ENCODE results near the gene LRRTM4. TPM values are rescaled to one million over a fixed set of nuclear protein-coding genes. Genes with fewer than 3 reads are reported as not detected.

Gene LRRTM4
- total RNA-seq, 4 donors from 2014 or later, result 0.27 to 0.32 TPM; not detected in 2

GRCh38 chr2:76984359-76984758 is 537.8 kb downstream of the LRRTM4 start:
- intact Hi-C loops (cut with DNase I; ENCODE audit: low total_unique reads) (no loop called here), in situ Hi-C loops (cut with MboI; ENCODE audit: low pct_ligation_motif_present in 1 of 4, low pct_unique_long_range_greater_than_20kb in 1 of 4, low sequenced_read_pairs in 3 of 4) (no loop called here)
- 83% methylated on average over 2 of the region's 2 CpGs; no CpG with 5 or more reads in 1 of the 2 donors for WGBS, 2 donors (ENCODE audit: low coverage in 1 of 2)
- H3K4me3 ChIP-seq, result no peak overlapping the region
- H3K27ac ChIP-seq, result no peak overlapping the region
- no peak for DNase-seq
- H3K9me3 ChIP-seq, result no peaks in the 10 kb centered on the region
- no peaks in the 10 kb centered on the region for H3K4me1 ChIP-seq
- TF ChIP-seq EP300 (IDR thresholded peaks at IDR 0.05; ENCODE audit: low read depth), result no peak
- no peak for TF ChIP-seq POLR2A (IDR thresholded peaks at IDR 0.05)
- no peak for TF ChIP-seq CTCF (IDR thresholded peaks at IDR 0.05)
- no peak for TF ChIP-seq POLR2AphosphoS5 (IDR thresholded peaks at IDR 0.05)
- H3K27me3 ChIP-seq, result no peaks in the 10 kb centered on the region
- no peaks in the 10 kb centered on the region for H3K36me3 ChIP-seq

DNA sequence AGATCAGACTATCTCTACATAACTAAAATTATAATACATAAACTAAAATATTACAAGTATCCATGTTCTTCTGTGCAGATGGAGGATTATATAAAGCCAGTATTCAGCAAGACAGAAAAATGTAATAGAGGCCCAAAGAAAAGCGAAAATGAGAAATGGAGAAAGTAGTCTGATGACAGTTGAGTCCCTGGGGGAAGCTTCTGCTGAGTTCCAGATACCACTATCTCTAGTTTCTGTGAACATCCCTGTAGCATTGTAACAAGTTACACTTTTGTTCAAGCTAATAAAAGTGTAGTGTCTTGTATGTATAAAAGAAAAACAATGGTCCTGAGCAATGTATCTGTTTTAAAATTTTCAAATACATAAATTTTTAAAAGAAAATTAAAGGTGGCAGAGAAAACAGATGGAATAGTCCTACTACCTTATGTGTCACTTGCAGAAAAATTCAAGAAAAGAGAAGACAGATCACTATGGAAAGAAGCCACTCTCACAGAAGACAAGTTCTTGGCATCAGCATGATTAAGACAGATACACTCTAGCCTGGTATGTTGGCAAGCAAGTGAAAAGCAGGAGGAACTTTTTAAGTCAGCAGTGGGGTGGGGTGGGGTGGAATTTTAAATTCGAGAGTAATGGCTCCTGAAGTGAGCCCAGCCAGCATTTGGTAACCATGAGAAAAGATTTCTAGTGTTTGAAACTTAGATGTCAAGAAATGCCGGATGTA is 541.9 kb downstream of the LRRTM4 start:
- no peaks in the 10 kb centered on the region for H3K4me1 ChIP-seq
- H3K27ac ChIP-seq, result no peak overlapping the region
- in situ Hi-C loops (cut with MboI; ENCODE audit: low pct_ligation_motif_present in 1 of 4, low pct_unique_long_range_greater_than_20kb in 1 of 4, low sequenced_read_pairs in 3 of 4) (no loop called here), intact Hi-C loops (cut with DNase I; ENCODE audit: low total_unique reads) (no loop called here)
- TF ChIP-seq CTCF (IDR thresholded peaks at IDR 0.05) (no peak), EP300 (IDR thresholded peaks at IDR 0.05; ENCODE audit: low read depth) (no peak), POLR2AphosphoS5 (IDR thresholded peaks at IDR 0.05) (no peak), POLR2A (IDR thresholded peaks at IDR 0.05) (no peak)
- H3K36me3 ChIP-seq, result no peaks in the 10 kb centered on the region
- 50 to 53% methylated on average over 3 of the region's 3 CpGs for WGBS, 2 donors (ENCODE audit: low coverage in 1 of 2)
- H3K9me3 ChIP-seq, result no peaks in the 10 kb centered on the region
- DNase-seq, result no peak
- H3K27me3 ChIP-seq, result no peaks in the 10 kb centered on the region
- no peak overlapping the region for H3K4me3 ChIP-seq

DNA sequence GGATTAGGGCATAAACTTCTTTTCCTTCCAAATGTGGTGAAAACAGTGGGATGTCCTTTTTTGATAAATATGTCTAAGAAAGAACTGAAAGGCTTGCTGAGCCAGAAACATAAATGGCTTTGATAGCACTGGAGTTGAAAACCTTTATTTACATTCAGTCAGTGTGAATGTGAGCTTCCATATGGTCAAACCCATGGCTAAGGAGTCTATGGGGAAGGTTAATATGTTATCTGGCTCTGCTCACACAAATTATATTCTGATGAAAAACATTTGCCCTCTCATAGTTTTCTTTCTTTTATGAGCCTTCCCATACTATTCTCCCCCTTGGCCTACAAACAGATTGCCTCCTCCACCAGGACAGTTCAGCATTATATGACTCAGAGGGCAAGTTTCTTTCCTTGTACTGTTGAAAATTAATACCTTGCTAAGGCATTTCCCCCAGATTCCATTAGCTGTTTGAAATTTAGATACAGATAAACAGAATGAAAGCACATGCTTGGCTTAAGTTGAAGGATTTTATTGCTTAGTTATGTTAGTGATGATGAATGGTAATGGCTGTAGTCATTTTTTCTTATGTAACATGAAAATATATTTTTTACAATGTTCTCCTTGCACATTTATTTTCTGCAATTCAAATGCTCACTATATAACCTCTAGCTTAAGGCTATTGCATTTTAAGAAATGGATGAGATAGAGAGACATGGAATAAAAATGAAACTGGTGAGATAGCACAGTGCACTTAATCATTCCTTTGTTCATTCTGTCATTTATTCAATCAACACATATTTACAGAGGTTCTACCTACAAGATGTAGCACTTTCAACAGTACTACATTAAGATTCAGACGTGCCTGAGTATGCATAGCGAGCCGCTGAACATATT is 544.1 kb downstream of the LRRTM4 start:
- no peaks in the 10 kb centered on the region for H3K9me3 ChIP-seq
- no peaks in the 10 kb centered on the region for H3K4me1 ChIP-seq
- WGBS, 2 donors (ENCODE audit: low coverage in 1 of 2), result 71 to 80% methylated on average over 3 of the region's 3 CpGs
- intact Hi-C loops (cut with DNase I; ENCODE audit: low total_unique reads), result no loop called here
- no peaks in the 10 kb centered on the region for H3K36me3 ChIP-seq
- H3K27me3 ChIP-seq, result no peaks in the 10 kb centered on the region
- no peak for DNase-seq
- in situ Hi-C loops (cut with MboI; ENCODE audit: low pct_ligation_motif_present in 1 of 4, low pct_unique_long_range_greater_than_20kb in 1 of 4, low sequenced_read_pairs in 3 of 4), result no loop called here
- no peak for TF ChIP-seq POLR2AphosphoS5 (IDR thresholded peaks at IDR 0.05)
- TF ChIP-seq EP300 (IDR thresholded peaks at IDR 0.05; ENCODE audit: low read depth), result no peak
- TF ChIP-seq POLR2A (IDR thresholded peaks at IDR 0.05), result no peak
- TF ChIP-seq CTCF (IDR thresholded peaks at IDR 0.05), result no peak
- H3K4me3 ChIP-seq, result no peak overlapping the region
- H3K27ac ChIP-seq, result no peak overlapping the region

DNA sequence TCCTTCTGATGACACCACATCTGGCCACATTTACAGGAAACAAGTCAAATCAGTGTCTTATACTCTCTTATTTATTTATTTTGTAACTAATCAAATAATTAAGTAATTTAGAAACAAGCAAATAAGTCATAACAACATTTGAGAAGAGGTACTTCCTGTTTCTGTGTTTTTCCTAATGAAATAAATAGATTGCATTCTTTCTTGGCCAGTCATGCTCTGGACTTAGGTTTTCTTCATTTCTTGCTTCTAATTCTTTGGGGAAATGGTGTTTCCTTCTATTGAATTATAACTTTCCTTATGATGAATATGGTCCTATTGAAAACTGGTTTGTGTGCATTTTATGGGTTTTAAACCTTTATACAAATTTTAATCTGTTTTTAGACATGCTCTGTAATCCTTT is 546.4 kb downstream of the LRRTM4 start:
- in situ Hi-C loops (cut with MboI; ENCODE audit: low pct_ligation_motif_present in 1 of 4, low pct_unique_long_range_greater_than_20kb in 1 of 4, low sequenced_read_pairs in 3 of 4), result no loop called here

More for the DNA sequence above, 546.4 kb downstream of the LRRTM4 start:
- intact Hi-C loops (cut with DNase I; ENCODE audit: low total_unique reads), result no loop called here
- no peak for DNase-seq
- no peaks in the 10 kb centered on the region for H3K27me3 ChIP-seq
- H3K27ac ChIP-seq, result no peak overlapping the region
- no peaks in the 10 kb centered on the region for H3K4me1 ChIP-seq
- H3K36me3 ChIP-seq, result no peaks in the 10 kb centered on the region
- H3K9me3 ChIP-seq, result no peaks in the 10 kb centered on the region
- TF ChIP-seq EP300 (IDR thresholded peaks at IDR 0.05; ENCODE audit: low read depth) (no peak), POLR2A (IDR thresholded peaks at IDR 0.05) (no peak), POLR2AphosphoS5 (IDR thresholded peaks at IDR 0.05) (no peak)
- no peak overlapping the region for H3K4me3 ChIP-seq

Measured in transverse colon (tissue), 4 donors.